AG09319 (cell line): ENCODE results near the gene GRK2.

ENCODE experiments used
- DNase-seq: peaks from one replicate; pipeline ENCODE4 v3.0.0-alpha.2; 2010; ENCODE audit warnings: low read depth; ENCODE audit errors: extremely low read depth
- TF ChIP-seq, protein P1 (sequence below): IDR thresholded peaks from 2 replicates; pipeline ENCODE4 v1.5.1; 2011; ENCODE audit warnings: low read depth, mild to moderate bottlenecking, inconsistent platforms, low read length, moderate library complexity

GRK2 gene

GRCh38 chr11:67267188-67268080, 1.2 kb downstream of the GRK2 start:
- TF ChIP-seq, protein P1, sequence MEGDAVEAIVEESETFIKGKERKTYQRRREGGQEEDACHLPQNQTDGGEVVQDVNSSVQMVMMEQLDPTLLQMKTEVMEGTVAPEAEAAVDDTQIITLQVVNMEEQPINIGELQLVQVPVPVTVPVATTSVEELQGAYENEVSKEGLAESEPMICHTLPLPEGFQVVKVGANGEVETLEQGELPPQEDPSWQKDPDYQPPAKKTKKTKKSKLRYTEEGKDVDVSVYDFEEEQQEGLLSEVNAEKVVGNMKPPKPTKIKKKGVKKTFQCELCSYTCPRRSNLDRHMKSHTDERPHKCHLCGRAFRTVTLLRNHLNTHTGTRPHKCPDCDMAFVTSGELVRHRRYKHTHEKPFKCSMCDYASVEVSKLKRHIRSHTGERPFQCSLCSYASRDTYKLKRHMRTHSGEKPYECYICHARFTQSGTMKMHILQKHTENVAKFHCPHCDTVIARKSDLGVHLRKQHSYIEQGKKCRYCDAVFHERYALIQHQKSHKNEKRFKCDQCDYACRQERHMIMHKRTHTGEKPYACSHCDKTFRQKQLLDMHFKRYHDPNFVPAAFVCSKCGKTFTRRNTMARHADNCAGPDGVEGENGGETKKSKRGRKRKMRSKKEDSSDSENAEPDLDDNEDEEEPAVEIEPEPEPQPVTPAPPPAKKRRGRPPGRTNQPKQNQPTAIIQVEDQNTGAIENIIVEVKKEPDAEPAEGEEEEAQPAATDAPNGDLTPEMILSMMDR: no peak
- DNase-seq: no peak

DNA sequence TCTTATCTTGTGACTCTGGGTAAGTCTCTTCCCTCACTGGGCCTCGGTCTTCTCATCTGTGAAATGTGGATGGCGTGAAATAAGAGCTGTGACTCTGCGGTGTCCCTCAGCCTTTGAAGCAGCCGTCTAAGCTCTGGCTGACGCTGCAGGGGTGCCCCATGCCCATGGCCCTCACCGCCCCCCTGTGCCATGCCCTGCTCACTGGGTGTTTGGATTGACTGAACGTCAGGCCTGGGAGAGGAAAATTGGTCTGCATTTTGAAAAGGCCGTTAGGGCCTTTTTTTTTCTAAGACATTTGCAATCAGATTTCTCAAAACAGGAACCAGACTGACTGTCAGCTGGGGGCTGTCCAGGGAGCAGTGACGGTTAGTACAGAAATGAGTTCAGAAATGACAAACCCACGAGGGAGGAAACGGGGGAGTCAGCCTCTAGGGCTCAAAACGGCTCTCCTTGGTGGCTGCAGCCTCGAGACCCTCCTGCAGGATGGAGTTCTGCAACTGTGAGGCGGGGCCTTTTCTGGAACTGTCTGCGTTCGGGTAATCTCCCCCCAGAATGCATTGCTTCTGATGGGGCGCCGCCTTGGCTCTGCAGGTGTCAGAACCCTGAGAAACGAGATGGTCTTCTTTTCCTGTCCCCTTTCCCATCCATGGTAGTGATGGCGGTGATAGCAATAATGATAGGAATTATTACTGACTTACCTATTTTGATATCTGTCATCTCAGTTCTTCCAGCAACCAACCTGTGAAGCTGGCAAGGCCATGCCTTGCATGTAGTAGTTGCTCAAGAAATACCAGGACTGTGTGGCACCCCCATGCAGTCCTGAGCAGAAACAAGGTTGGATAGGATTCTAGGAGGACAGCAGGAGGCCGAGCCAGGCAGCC, 2.0 kb downstream of the GRK2 start:
- no peak for DNase-seq
- TF ChIP-seq, protein P1: no peak

DNA sequence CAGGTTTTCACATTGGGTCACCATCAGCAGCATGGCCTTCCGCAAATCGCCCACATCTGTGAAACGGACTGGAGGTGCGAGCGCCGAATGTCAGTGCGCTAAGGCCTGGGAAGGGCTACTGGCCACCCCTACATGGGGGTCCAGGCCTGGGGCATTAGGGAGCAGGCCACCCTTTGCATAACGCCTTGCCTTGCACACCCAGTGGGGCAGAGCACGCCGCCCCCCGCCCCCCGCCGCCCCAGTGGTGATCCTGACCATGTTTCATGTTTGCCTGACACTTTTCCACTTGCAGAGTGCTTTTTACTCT, 2.6 kb downstream of the GRK2 start:
- no peak for DNase-seq
- TF ChIP-seq, protein P1: no peak

DNA sequence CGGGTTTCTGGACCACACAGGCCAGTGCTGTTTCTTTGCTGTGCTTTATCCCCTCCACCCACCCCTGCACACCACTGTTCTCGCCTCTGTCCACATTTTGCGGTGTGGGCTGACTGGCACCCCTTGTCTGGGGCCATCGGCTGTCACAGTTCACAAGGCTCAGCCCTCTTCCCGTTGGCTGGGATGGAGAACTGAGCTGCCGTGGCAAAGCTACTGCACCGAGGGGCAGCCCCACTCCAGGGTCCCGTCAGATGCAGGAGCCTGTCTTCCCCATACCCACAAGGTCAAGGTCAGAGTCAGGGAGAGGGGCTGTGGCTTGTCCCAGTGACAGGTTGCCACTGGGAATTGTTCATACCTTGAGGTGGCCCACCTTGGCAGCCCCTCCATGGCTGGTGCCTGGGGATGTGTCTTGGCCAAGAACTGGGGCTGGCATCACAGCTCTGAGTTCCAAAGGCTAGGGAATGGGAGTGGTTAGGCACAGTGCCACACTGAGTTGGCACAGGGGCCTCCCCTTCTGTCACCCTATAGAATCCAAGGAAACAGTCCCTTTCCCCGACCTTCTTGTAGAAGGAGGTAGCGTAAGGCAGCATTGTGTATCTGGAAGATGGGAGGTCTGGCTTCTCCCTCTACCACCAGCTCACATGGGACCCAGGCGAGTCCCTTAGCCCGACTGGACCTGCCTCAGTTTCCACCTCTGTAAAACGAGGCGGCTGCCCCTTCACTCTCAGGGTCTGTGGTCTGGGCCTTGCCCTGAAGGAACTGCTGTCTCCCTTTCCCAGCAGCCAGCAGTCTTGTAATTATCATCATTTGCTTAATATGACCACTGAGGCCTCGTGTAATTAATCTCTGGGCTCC, 3.4 kb downstream of the GRK2 start:
- TF ChIP-seq, protein P1: no peak
- no peak for DNase-seq

DNA sequence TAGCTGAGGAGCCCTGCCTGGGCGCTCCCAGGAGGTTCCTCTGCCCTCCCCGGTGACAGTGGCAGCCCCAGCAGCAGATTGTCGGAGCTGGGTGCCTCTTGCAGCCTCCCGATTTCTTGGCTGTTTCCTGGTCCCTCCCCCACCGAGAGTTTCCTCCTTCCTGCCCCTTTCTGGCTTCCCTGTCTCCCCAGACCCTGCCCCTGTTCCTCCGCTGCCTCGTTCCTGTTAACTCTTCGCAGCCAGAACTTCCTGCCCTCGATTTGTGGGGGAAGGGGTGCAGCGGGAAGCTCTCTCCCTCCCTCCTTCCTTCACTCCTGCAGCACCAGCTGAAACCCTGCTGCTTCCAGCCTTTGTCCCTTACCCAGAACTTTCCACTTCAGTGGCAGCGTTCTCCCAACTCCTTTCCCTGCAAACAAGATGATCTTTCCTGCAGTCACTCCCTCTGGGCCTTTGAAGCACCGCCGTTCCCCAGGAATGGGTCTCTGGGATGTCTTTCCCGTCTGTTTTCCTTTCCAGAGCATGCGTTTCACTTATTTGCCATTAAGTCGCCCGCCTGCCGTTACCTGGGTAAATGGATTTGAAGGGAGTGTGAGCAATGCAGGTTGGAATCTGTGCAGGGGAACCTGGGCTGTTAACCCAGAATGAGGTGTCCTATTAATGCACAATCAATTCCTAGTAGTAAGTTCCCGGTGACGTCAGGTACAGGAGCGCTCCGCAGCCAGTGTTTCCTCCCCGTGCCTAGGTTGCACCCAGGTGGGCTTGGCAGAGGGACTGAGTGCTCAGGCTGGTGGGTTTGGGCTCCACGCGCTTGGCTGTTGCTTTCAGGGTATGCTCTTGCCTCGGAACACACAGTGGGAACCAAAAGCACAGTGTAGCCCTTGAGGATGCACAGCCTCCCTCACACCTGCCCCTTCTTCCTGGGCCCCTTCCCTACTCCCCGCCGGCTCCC, 4.3 kb downstream of the GRK2 start:
- DNase-seq: no peak
- TF ChIP-seq, protein P1: no peak

GRCh38 chr11:67271205-67271540, 4.9 kb downstream of the GRK2 start:
- DNase-seq: no peak
- TF ChIP-seq, protein P1: no peak
